Ishikawa (cell line): ENCODE data around the gene TACC2.

Experiments used
- CEBPB ChIP-seq: IDR thresholded peaks from 2 replicates; pipeline ENCODE4 v1.6.1; 2012
- CREB1 ChIP-seq: IDR thresholded peaks from 2 replicates; pipeline ENCODE4 v1.6.1; 2012; ENCODE audit warnings: low read depth
- EGR1 ChIP-seq: IDR thresholded peaks from 2 replicates; pipeline ENCODE4 v1.6.1; 2012
- EP300 ChIP-seq: IDR thresholded peaks from 2 replicates; pipeline ENCODE4 v1.6.1; 2012; ENCODE audit warnings: borderline replicate concordance
- FOXM1 ChIP-seq: IDR thresholded peaks from 2 replicates; pipeline ENCODE4 v1.6.1; 2012; ENCODE audit warnings: low read depth, borderline replicate concordance
- MAX ChIP-seq: IDR thresholded peaks from 2 replicates; pipeline ENCODE4 v1.6.1; 2012
- NFIC ChIP-seq: IDR thresholded peaks from 2 replicates; pipeline ENCODE4 v1.6.1; 2012
- RAD21 ChIP-seq: IDR thresholded peaks from 2 replicates; pipeline ENCODE4 v1.6.1; 2012; ENCODE audit warnings: low read depth
- REST ChIP-seq: IDR thresholded peaks from 2 replicates; pipeline ENCODE4 v1.6.1; 2012; ENCODE audit warnings: low read depth, mild to moderate bottlenecking
- TAF1 ChIP-seq: IDR thresholded peaks from 2 replicates; pipeline ENCODE4 v1.6.1; 2012; ENCODE audit warnings: low read depth, mild to moderate bottlenecking
- TCF12 ChIP-seq: IDR thresholded peaks from 2 replicates; pipeline ENCODE4 v1.6.1; 2012; ENCODE audit warnings: low read depth
- TEAD4 ChIP-seq: IDR thresholded peaks from 2 replicates; pipeline ENCODE4 v1.6.1; 2012
- YY1 ChIP-seq: IDR thresholded peaks from 2 replicates; pipeline ENCODE4 v1.6.1; 2012; ENCODE audit warnings: low read depth
- ZBTB7A ChIP-seq: IDR thresholded peaks from 2 replicates; pipeline ENCODE4 v1.6.1; 2012; ENCODE audit warnings: low read depth
- TF ChIP-seq, protein P1 (sequence below): IDR thresholded peaks from 2 replicates; pipeline ENCODE4 v1.6.1; 2012

TACC2 gene

GRCh38 chr10:122007415-122007814 lies 18.5 kb downstream of the TACC2 start:
- TF ChIP-seq TEAD4 (no peak), ZBTB7A (no peak), EP300 (no peak), TCF12 (no peak), FOXM1 (no peak), YY1 (no peak), CREB1 (no peak), RAD21 (no peak), TAF1 (no peak), CEBPB (no peak), EGR1 (no peak), NFIC (no peak)
- TF ChIP-seq, protein P1, sequence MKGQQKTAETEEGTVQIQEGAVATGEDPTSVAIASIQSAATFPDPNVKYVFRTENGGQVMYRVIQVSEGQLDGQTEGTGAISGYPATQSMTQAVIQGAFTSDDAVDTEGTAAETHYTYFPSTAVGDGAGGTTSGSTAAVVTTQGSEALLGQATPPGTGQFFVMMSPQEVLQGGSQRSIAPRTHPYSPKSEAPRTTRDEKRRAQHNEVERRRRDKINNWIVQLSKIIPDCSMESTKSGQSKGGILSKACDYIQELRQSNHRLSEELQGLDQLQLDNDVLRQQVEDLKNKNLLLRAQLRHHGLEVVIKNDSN, result no peak

DNA sequence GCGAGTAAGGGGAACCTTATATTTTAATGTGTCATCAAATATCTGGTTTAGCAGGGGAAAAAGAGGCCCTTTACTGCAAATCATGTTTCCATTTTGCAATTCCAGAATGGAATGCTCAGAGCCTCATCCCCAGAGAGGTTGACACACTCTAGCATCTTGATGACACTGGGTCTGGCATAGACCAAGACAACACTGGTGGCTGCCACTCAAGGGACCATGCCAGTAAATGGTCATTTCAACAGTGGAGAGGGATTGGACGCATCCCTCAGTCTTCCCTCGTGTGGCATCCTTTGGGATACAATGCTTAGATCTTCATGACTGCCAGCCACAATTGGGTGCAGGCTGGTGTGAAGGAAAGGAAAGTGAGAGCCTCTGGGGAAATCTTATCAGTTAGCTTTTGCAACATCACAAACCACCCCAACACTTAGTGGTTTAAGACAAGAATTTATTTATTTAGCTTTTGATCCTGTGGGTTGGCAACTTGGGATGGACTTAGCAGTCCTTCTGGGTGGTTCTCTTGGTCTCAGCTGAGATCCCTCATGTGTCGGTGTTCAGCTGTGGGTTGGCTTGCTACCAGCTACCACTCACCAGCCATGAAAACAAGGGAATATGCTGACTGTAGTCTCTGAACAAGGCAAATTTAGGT lies 21.6 kb downstream of the TACC2 start:
- TF ChIP-seq, protein P1, result no peak
- TF ChIP-seq ZBTB7A, result no peak
- TF ChIP-seq TAF1, result no peak
- TF ChIP-seq TEAD4, result no peak
- TF ChIP-seq EGR1, result no peak
- no peak for TF ChIP-seq TCF12
- TF ChIP-seq NFIC, result no peak
- no peak for TF ChIP-seq EP300

DNA sequence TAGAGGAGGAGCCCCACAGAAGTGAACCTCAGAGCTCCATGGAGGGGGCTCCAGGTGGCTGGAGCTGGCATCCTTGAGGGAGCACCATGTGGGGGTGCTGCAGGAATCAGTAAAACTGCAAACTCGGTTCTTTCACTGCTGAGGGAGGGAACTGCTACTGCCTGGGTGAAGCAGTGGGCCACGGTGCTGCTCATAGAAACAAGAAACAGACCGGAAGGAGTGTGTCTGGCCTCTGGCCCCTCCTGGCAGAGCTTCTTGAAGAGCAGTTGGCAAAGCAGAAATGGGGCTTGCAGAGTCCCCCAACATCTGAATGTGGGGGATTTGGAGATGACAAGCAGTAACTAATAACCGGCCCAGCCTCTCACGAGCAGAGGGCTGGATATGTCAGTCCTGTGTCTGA lies 23.8 kb downstream of the TACC2 start:
- TF ChIP-seq EGR1, result no peak
- no peak for TF ChIP-seq REST
- no peak for TF ChIP-seq EP300
- TF ChIP-seq YY1, result no peak

DNA sequence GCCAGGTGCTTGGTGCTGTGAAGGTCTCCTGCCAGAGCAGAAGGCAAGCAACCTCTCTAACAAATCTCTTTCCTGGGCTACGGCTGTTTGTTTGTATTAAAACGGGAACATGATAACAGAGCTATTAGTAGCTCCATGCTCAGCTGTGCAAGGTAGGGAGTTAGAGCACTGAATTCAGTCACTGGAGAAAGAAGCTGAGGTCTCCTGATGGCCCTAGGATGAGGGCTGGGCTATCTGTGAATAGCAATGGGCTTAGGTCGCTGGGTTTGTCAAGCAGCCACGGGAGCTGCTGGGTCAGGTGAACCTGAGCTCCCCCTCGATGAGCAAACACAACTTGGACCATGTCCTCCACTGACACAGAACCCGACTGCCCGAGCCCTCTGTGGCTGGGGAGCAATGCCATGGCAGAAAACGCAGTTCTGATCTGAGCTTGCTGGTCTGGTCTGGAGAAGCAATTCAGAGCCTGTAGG lies 24.4 kb downstream of the TACC2 start:
- TF ChIP-seq CEBPB, result no peak
- TF ChIP-seq REST, result no peak
- TF ChIP-seq MAX, result no peak
- TF ChIP-seq TCF12, result no peak
- no peak for TF ChIP-seq TAF1
- no peak for TF ChIP-seq TEAD4
- TF ChIP-seq, protein P1, result no peak
- TF ChIP-seq YY1, result no peak
- no peak for TF ChIP-seq EP300
- no peak for TF ChIP-seq EGR1
- no peak for TF ChIP-seq RAD21
- no peak for TF ChIP-seq NFIC
- no peak for TF ChIP-seq ZBTB7A
- no peak for TF ChIP-seq FOXM1
- TF ChIP-seq CREB1, result no peak

- TF ChIP-seq RAD21 (no peak), FOXM1 (no peak), CREB1 (no peak), NFIC (no peak), ZBTB7A (no peak), CEBPB (no peak), TAF1 (no peak), EP300 (no peak)
These were observed 25.8 kb downstream of the TACC2 start for GRCh38 chr10:122014652-122015248.

- no peak for TF ChIP-seq NFIC
- TF ChIP-seq EP300, result no peak
- TF ChIP-seq MAX, result no peak
- TF ChIP-seq, protein P1, result no peak
- no peak for TF ChIP-seq TAF1
- TF ChIP-seq YY1, result no peak
- TF ChIP-seq RAD21, result no peak
- no peak for TF ChIP-seq REST
- TF ChIP-seq TEAD4, result no peak
- TF ChIP-seq ZBTB7A, result no peak
These were observed 29.5 kb downstream of the TACC2 start for GRCh38 chr10:122018491-122018890.
